Measurements from ENCODE around the gene CDYL.

Gene CDYL

DNA sequence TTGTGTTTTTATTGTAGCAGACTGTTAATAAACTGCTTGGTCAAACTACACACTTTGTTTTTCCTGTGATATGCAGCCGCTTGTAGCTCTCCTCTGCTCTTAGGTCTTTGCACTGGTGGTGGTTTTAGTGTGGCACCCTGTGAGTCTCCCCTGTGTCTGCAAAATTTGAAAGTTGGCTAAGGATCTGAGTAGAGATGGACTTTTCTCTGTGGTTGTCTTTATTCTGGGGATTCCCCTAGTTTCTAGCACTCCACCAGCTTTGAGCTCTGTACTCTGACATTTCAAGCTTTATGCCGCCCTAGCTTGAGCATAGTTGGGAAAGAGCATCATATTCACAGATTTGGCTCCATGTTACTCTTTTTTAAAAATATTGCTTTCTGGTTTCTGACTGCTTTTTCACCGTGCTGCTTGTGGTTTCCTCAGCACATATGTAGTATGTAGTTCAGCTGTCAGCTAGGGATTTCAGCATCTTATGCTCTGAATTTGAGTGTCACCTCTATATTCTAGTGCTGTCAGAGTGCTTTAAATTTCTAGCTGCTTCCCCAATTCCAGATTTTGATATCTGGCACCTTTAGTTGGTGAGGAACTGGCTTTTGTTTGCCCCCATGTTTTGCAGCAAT lies 25.4 kb downstream of the CDYL start:
- H3K9me3 ChIP-seq (ENCODE audit: low read length): peaks cover 4% of the 10 kb centered on the region
- H3K4me1 ChIP-seq (ENCODE audit: insufficient read depth, low read length, severe bottlenecking): no peaks in the 10 kb centered on the region
- no peaks in the 10 kb centered on the region; the same call in 1 of the 2 replicates for H4K20me1 ChIP-seq (ENCODE audit: insufficient read depth, low read length)
- H3K9me2 ChIP-seq (ENCODE audit: low read depth, low read length): no peaks in the 10 kb centered on the region
- H3K4me2 ChIP-seq (ENCODE audit: low read length): no peak overlapping the region
- H3K79me2 ChIP-seq (ENCODE audit: insufficient read depth, low read length): peaks cover 5% of the 10 kb centered on the region; the same call in 1 of the 2 replicates
- no peaks in the 10 kb centered on the region for H3F3A ChIP-seq (ENCODE audit: insufficient read depth, low read length)
- H2AFZ ChIP-seq (ENCODE audit: low read length): no peak overlapping the region
- no peak overlapping the region for H3K4me3 ChIP-seq (ENCODE audit: low read depth, low read length, poor library complexity, severe bottlenecking)
- no peak overlapping the region for H3K27ac ChIP-seq (ENCODE audit: low read depth, low read length, poor library complexity, severe bottlenecking)
- no peak for TF ChIP-seq EZH2 (IDR thresholded peaks at IDR 0.05; ENCODE audit: borderline replicate concordance, low read length)
- no peaks in the 10 kb centered on the region for H3K27me3 ChIP-seq (ENCODE audit: insufficient read depth, low read length)
- H3K9ac ChIP-seq (ENCODE audit: low read length): no peak overlapping the region
- H3K36me3 ChIP-seq (ENCODE audit: insufficient read depth, low read length): no peaks in the 10 kb centered on the region

DNA sequence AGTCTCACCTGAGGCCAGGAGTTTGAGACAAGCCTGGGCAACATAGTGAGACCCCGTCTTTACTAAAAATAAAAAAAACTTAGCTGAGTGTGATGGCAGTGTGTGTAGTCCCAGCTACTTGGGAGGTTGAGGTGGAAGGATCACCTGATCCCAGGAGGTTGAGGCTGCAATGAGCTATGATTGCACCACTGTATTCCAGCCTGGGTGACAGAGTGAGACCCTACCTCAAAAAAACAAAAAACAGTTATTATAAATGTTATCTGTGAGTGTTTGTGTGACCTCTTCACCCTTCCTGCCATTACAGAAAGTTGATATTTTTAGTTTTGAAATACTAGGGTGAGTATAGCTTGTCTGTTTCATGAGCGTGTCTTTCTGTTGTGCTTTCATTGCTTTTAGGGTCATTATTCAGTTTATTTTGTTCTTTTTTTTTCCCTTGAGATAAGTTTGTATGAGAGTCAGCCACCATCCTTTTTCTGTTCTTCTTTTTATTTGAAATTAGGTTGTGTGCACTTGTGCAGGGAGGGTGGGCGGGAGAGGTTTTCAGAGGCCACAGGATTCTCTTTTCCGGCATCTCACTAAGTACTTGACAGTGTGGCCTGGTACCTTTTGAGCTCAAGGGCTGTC lies 26.2 kb downstream of the CDYL start:
- Histone ChIP-seq H3K79me2 (ENCODE audit: insufficient read depth, low read length) (no peaks in the 10 kb centered on the region; the same call in 1 of the 2 replicates), H3K9me3 (ENCODE audit: low read length) (peaks cover 4% of the 10 kb centered on the region), H3K4me3 (ENCODE audit: low read depth, low read length, poor library complexity, severe bottlenecking) (no peak overlapping the region), H3K4me1 (ENCODE audit: insufficient read depth, low read length, severe bottlenecking) (no peaks in the 10 kb centered on the region), H3K4me2 (ENCODE audit: low read length) (no peak overlapping the region), H3F3A (ENCODE audit: insufficient read depth, low read length) (no peaks in the 10 kb centered on the region), H3K9me2 (ENCODE audit: low read depth, low read length) (no peaks in the 10 kb centered on the region), H3K27ac (ENCODE audit: low read depth, low read length, poor library complexity, severe bottlenecking) (no peak overlapping the region), H3K36me3 (ENCODE audit: insufficient read depth, low read length) (no peaks in the 10 kb centered on the region), H3K27me3 (ENCODE audit: insufficient read depth, low read length) (no peaks in the 10 kb centered on the region), H3K9ac (ENCODE audit: low read length) (no peak overlapping the region), H2AFZ (ENCODE audit: low read length) (no peak overlapping the region), H4K20me1 (ENCODE audit: insufficient read depth, low read length) (no peaks in the 10 kb centered on the region; the same call in 1 of the 2 replicates)
- TF ChIP-seq, protein P1, sequence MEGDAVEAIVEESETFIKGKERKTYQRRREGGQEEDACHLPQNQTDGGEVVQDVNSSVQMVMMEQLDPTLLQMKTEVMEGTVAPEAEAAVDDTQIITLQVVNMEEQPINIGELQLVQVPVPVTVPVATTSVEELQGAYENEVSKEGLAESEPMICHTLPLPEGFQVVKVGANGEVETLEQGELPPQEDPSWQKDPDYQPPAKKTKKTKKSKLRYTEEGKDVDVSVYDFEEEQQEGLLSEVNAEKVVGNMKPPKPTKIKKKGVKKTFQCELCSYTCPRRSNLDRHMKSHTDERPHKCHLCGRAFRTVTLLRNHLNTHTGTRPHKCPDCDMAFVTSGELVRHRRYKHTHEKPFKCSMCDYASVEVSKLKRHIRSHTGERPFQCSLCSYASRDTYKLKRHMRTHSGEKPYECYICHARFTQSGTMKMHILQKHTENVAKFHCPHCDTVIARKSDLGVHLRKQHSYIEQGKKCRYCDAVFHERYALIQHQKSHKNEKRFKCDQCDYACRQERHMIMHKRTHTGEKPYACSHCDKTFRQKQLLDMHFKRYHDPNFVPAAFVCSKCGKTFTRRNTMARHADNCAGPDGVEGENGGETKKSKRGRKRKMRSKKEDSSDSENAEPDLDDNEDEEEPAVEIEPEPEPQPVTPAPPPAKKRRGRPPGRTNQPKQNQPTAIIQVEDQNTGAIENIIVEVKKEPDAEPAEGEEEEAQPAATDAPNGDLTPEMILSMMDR (IDR thresholded peaks at IDR 0.05; ENCODE audit: low read length): no peak
- TF ChIP-seq EZH2 (IDR thresholded peaks at IDR 0.05; ENCODE audit: borderline replicate concordance, low read length): no peak

DNA sequence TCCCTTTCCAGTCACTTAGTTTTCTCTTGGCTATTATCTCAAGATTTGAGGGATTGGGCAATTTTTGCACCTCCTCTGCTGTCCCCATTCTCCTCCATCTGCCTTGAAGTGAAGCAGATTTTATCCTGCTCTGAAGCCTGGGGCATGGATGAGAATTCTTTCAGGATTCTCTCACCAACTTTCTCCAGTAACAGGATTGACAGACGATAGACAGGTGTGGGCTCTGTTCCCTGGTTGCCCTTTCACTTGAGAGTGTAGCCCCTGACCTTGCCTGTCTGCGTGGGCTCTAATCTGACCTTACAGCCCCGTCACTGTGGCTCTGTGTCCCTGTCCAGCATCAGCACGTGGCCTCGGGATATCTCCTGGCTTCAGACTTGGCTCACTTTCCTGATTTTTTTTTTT lies 27.1 kb downstream of the CDYL start:
- no peaks in the 10 kb centered on the region; the same call in 1 of the 2 replicates for H3K79me2 ChIP-seq (ENCODE audit: insufficient read depth, low read length)
- H3K4me2 ChIP-seq (ENCODE audit: low read length): no peak overlapping the region
- H3K9me2 ChIP-seq (ENCODE audit: low read depth, low read length): no peaks in the 10 kb centered on the region
- no peaks in the 10 kb centered on the region for H3F3A ChIP-seq (ENCODE audit: insufficient read depth, low read length)
- no peaks in the 10 kb centered on the region for H3K27me3 ChIP-seq (ENCODE audit: insufficient read depth, low read length)
- no peak overlapping the region for H3K9ac ChIP-seq (ENCODE audit: low read length)
- no peak overlapping the region for H3K27ac ChIP-seq (ENCODE audit: low read depth, low read length, poor library complexity, severe bottlenecking)
- no peaks in the 10 kb centered on the region for H3K4me1 ChIP-seq (ENCODE audit: insufficient read depth, low read length, severe bottlenecking)
- TF ChIP-seq EZH2 (IDR thresholded peaks at IDR 0.05; ENCODE audit: borderline replicate concordance, low read length): no peak
- TF ChIP-seq, protein P1 (IDR thresholded peaks at IDR 0.05; ENCODE audit: low read length): no peak
- no peak overlapping the region for H3K4me3 ChIP-seq (ENCODE audit: low read depth, low read length, poor library complexity, severe bottlenecking)
- no peaks in the 10 kb centered on the region; the same call in 1 of the 2 replicates for H4K20me1 ChIP-seq (ENCODE audit: insufficient read depth, low read length)
- no peaks in the 10 kb centered on the region for H3K36me3 ChIP-seq (ENCODE audit: insufficient read depth, low read length)
- no peak overlapping the region for H2AFZ ChIP-seq (ENCODE audit: low read length)
- H3K9me3 ChIP-seq (ENCODE audit: low read length): peaks cover 8% of the 10 kb centered on the region
